Mesothelial cell of epicardium (in vitro differentiated cells): ENCODE data around the gene DCDC1. TPM values are rescaled to one million over a fixed set of nuclear protein-coding genes. Genes with fewer than 3 reads are reported as not detected.
"Not testable (repeated sequence)": the region's sequence is repeated elsewhere in the genome, so short reads cannot be mapped to it uniquely, and the experiment has no call there.

Experiments used
- DNase-seq, 2 experiments: peaks; one replicate each; pipeline ENCODE4 v3.0.0; 2021; ENCODE audit warnings: low spot score in 2 of 2; ENCODE audit not compliant: unreplicated experiment in 2 of 2
- H3K27ac Mint-ChIP-seq: 2 replicates; pipeline ENCODE4 v1.8.0; 2021; ENCODE audit warnings: mixed read lengths
- H3K27me3 Mint-ChIP-seq: 2 replicates; pipeline ENCODE4 v1.8.0; 2021; ENCODE audit warnings: low read depth, mixed read lengths
- H3K36me3 Mint-ChIP-seq: 2 replicates; pipeline ENCODE4 v1.8.0; 2021; ENCODE audit warnings: mixed read lengths
- H3K4me1 Mint-ChIP-seq: 2 replicates; pipeline ENCODE4 v1.8.0; 2021; ENCODE audit warnings: mixed read lengths
- H3K4me3 Mint-ChIP-seq: 2 replicates; pipeline ENCODE4 v1.8.0; 2021; ENCODE audit warnings: mild to moderate bottlenecking, moderate library complexity, mixed read lengths
- H3K9me3 Mint-ChIP-seq: 2 replicates; pipeline ENCODE4 v1.8.0; 2021; ENCODE audit warnings: mixed read lengths
- CTCF ChIP-seq: fragments of 200-600 bp; sonication (generic); IDR thresholded peaks from one replicate; pipeline ENCODE4 v1.5.0; 2021; ENCODE audit warnings: antibody characterized with exemption; ENCODE audit not compliant: unreplicated experiment
- total RNA-seq: library from RNA; stranded (reverse); gene quantifications from 3 replicates; pipeline ENCODE4 v1.2.1, GENCODE V29; 2021

The DCDC1 gene
- total RNA-seq, 1 donor from 2014 or later: 1.2 TPM

- Mint-ChIP-seq H3K27ac (no peak overlapping the region), H3K9me3 (no peaks in the 10 kb centered on the region), H3K4me1 (no peaks in the 10 kb centered on the region), H3K27me3 (peaks cover 35% of the 10 kb centered on the region), H3K4me3 (no peak overlapping the region), H3K36me3 (no peaks in the 10 kb centered on the region)
- DNase-seq: no peak
- TF ChIP-seq CTCF: no peak
Measured at GRCh38 chr11:30956751-30957150, 412.8 kb downstream of the DCDC1 start.

- DNase-seq: no peak
- peaks cover 42% of the 10 kb centered on the region for H3K9me3 Mint-ChIP-seq
- TF ChIP-seq CTCF: no peak
- no peaks in the 10 kb centered on the region for H3K36me3 Mint-ChIP-seq
- no peaks in the 10 kb centered on the region for H3K4me1 Mint-ChIP-seq
- no peak overlapping the region for H3K27ac Mint-ChIP-seq
- no peak overlapping the region for H3K4me3 Mint-ChIP-seq
- H3K27me3 Mint-ChIP-seq: no peaks in the 10 kb centered on the region
Measured at GRCh38 chr11:30949838-30950237, 419.7 kb downstream of the DCDC1 start.

- not testable (repeated sequence) for H3K4me3 Mint-ChIP-seq, DNase-seq, H3K36me3 Mint-ChIP-seq, H3K27ac Mint-ChIP-seq, H3K27me3 Mint-ChIP-seq, H3K4me1 Mint-ChIP-seq
- H3K9me3 Mint-ChIP-seq: peaks cover 42% of the 10 kb centered on the region
Measured at GRCh38 chr11:30947715-30948114, 421.8 kb downstream of the DCDC1 start.

GRCh38 chr11:30938810-30939209 is 430.7 kb downstream of the DCDC1 start:
- no peak overlapping the region for H3K27ac Mint-ChIP-seq
- no peak overlapping the region for H3K4me3 Mint-ChIP-seq
- H3K9me3 Mint-ChIP-seq: peaks cover 11% of the 10 kb centered on the region
- H3K36me3 Mint-ChIP-seq: no peaks in the 10 kb centered on the region
- DNase-seq: no peak
- TF ChIP-seq CTCF: no peak
- H3K27me3 Mint-ChIP-seq: peaks cover 11% of the 10 kb centered on the region
- H3K4me1 Mint-ChIP-seq: peaks cover 2% of the 10 kb centered on the region

GRCh38 chr11:30938171-30938570 is 431.4 kb downstream of the DCDC1 start:
- Mint-ChIP-seq H3K27me3 (peaks cover 9% of the 10 kb centered on the region), H3K27ac (no peak overlapping the region), H3K4me1 (peaks cover 2% of the 10 kb centered on the region), H3K9me3 (peaks cover 11% of the 10 kb centered on the region), H3K36me3 (no peaks in the 10 kb centered on the region), H3K4me3 (no peak overlapping the region)
- no peak for TF ChIP-seq CTCF
- DNase-seq: no peak

- no peak for TF ChIP-seq CTCF
- H3K9me3 Mint-ChIP-seq: peaks cover 11% of the 10 kb centered on the region
- H3K4me1 Mint-ChIP-seq: peaks cover 2% of the 10 kb centered on the region
- no peaks in the 10 kb centered on the region for H3K36me3 Mint-ChIP-seq
- peaks cover 5% of the 10 kb centered on the region for H3K27me3 Mint-ChIP-seq
- H3K27ac Mint-ChIP-seq: no peak overlapping the region
- no peak for DNase-seq
- H3K4me3 Mint-ChIP-seq: no peak overlapping the region
Measured at GRCh38 chr11:30936491-30936890, 433.0 kb downstream of the DCDC1 start.
